Vagina (tissue), 2 donors: Measurements from ENCODE around the gene ZNF280C.

Experiments used
- CTCF ChIP-seq, 3 experiments: fragments of 450-650 bp in 2 of 3; fragments of 200-600 bp in 1 of 3; sonication (generic) in 1 of 3; IDR thresholded peaks; one replicate each; pipeline ENCODE4 v1.5.1; 2017 to 2019; ENCODE audit warnings: antibody characterized with exemption in 3 of 3, mild to moderate bottlenecking in 2 of 3, moderate library complexity in 2 of 3
- POLR2A ChIP-seq, 2 donors: fragments of 450-650 bp; IDR thresholded peaks; one replicate each; pipeline ENCODE4 v1.6.1; 2017; ENCODE audit warnings: antibody characterized with exemption in 2 of 2, mild to moderate bottlenecking in 2 of 2, moderate library complexity in 2 of 2
- POLR2AphosphoS5 ChIP-seq, 2 donors: sonication (generic); formaldehyde crosslinking; IDR thresholded peaks; one replicate each; pipeline ENCODE4 v1.9.0; 2017; ENCODE audit warnings: antibody characterized with exemption in 2 of 2, mild to moderate bottlenecking in 2 of 2, low read depth in 1 of 2; ENCODE audit not compliant: insufficient read depth in 1 of 2

DNA sequence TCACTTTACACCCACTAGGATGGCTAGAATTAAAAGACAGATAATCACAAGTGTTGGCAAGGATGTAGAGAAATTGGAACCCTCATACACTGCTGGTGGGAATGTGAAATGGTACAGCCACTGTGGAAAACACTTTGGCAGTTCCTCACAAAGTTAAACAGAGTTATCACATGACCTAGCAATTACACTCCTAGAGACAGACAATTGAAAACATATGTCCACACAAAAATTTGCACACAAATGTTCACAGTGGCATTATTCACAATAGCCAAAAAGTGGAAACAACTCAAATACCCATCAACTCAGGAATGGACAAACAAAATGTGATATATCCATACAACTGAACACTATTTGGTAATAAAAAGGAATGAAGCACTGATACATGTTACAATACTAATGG, 5.7 kb downstream of the ZNF280C start:
- TF ChIP-seq POLR2A (IDR thresholded peaks at IDR 0.05) (no peak), CTCF (IDR thresholded peaks at IDR 0.05) (no peak), POLR2AphosphoS5 (IDR thresholded peaks at IDR 0.05; ENCODE audit: insufficient read depth in 1 of 2, low read depth in 1 of 2) (no peak)
